SU-DHL-6 (cell line): ENCODE measurements around the gene SSC5D.

Source experiments
- H2AFZ ChIP-seq: fragments of 200-600 bp; sonication (generic); 2 replicates; pipeline ENCODE4 v1.6.1; 2014; ENCODE audit warnings: low read depth, mild to moderate bottlenecking, moderate library complexity, mixed read lengths, antibody characterized with exemption, low read length; ENCODE audit not compliant: severe bottlenecking
- H3F3A ChIP-seq: fragments of 200-600 bp; shearing (Covaris generic); 2 replicates; pipeline ENCODE4 v1.6.0; 2016; ENCODE audit warnings: antibody characterized with exemption, mild to moderate bottlenecking; ENCODE audit not compliant: insufficient read depth
- H3K27ac ChIP-seq: fragments of 200-600 bp; sonication (generic); 2 replicates; pipeline ENCODE4 v1.5.1; 2016; ENCODE audit warnings: low read depth, mild to moderate bottlenecking, low read length, moderate library complexity, mixed read lengths
- H3K27me3 ChIP-seq: fragments of 200-600 bp; sonication (generic), shearing (Covaris generic); 2 replicates; pipeline ENCODE4 v1.6.0; 2014; ENCODE audit warnings: mild to moderate bottlenecking, low read length
- H3K36me3 ChIP-seq: fragments of 200-600 bp; sonication (generic); 2 replicates; pipeline ENCODE4 v1.6.1; 2014; ENCODE audit warnings: mild to moderate bottlenecking, low read length, mixed read lengths
- H3K4me2 ChIP-seq: fragments of 300-600, 200-600 bp; shearing (Covaris generic), sonication (generic); 2 replicates; pipeline ENCODE4 v1.6.0; 2014; ENCODE audit warnings: low read length, low read depth, mild to moderate bottlenecking; ENCODE audit not compliant: poor library complexity, severe bottlenecking
- H3K4me3 ChIP-seq: fragments of 200-600 bp; sonication (generic); 2 replicates; pipeline ENCODE4 v1.5.1; 2014; ENCODE audit warnings: antibody characterized with exemption, low read length, mild to moderate bottlenecking, mixed read lengths; ENCODE audit not compliant: insufficient read depth, poor library complexity, severe bottlenecking
- H3K79me2 ChIP-seq: fragments of 200-600 bp; sonication (generic); 2 replicates; pipeline ENCODE4 v1.6.1; 2014; ENCODE audit warnings: mild to moderate bottlenecking, low read length, moderate library complexity; ENCODE audit not compliant: insufficient read depth
- H3K9ac ChIP-seq: fragments of 200-600 bp; sonication (generic); 2 replicates; pipeline ENCODE4 v1.7.0; 2014; ENCODE audit warnings: mild to moderate bottlenecking, low read length
- H3K9me2 ChIP-seq: fragments of 200-600 bp; sonication (generic); replicated peaks from 2 replicates; pipeline ENCODE4 v1.6.1; 2014; ENCODE audit warnings: low read length; ENCODE audit not compliant: insufficient read depth
- H3K9me3 ChIP-seq: fragments of 200-600 bp; sonication (generic); 2 replicates; pipeline ENCODE4 v1.6.1; 2014; ENCODE audit warnings: low read length, mixed read lengths; ENCODE audit not compliant: insufficient read depth
- H4K20me1 ChIP-seq: fragments of 200-600 bp; sonication (generic); 2 replicates; pipeline ENCODE4 v1.6.1; 2014; ENCODE audit warnings: low read depth, mild to moderate bottlenecking, antibody characterized with exemption, low read length, moderate library complexity, mixed read lengths
- EZH2phosphoT487 ChIP-seq: fragments of 200-600 bp; sonication (generic), shearing (Covaris generic); conservative IDR thresholded peaks from 2 replicates; pipeline ENCODE4 v1.6.1; 2018; ENCODE audit warnings: mild to moderate bottlenecking, antibody characterized with exemption, low read length, moderate library complexity, mixed read lengths
- TF ChIP-seq, protein P1 (sequence below): fragments of 200-600 bp; sonication (generic); IDR thresholded peaks from one replicate; pipeline ENCODE4 v1.5.1; 2017; ENCODE audit warnings: antibody characterized with exemption, mild to moderate bottlenecking, low read length, moderate library complexity; ENCODE audit not compliant: insufficient read depth, poor library complexity, severe bottlenecking

SSC5D gene

DNA sequence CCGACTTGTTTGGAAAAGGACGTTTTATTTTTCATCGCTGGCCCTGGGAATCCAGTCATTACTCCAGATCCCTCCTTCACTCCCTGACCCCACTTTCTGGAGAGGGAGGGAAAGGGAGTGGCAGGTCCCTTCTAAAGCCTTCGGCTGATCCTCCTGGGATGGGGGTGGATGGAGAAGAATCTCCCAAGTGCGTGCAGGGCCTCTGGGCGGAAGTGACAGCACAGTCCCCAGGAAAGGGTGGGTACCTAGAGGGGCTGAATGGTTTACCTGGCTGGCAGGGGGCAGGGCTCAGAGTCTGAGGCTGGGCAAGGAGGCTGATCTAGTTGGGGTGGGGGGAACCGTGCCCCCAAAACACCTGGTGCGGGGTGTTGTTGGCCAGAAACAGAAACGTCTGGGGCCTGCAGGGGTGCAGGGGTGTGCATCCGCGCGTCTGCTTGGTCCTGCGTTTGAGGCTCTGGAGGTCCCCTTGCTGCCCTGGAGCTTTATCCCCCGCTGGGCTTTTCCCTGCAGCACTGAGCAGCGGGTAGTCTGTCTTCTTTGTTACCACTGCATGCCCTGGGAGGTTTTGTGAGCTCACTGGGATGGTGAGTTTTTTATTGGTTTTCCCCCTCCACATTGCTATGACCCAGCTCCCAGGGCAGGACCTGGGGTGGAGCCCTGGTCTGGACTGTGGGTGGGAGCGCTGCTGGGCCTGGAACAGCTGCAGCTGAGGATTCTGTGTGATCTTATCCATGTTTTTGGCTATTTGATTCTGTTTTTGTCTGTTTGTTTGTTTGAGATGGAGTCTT, 14.8 kb upstream of the SSC5D start:
- Histone ChIP-seq H3K9me3 (no peaks in the 10 kb centered on the region), H3K27me3 (no peaks in the 10 kb centered on the region), H3K9me2 (no peaks in the 10 kb centered on the region), H2AFZ (no peak overlapping the region), H3K4me3 (no peak overlapping the region), H3K79me2 (peaks cover 6% of the 10 kb centered on the region; the same call in 1 of the 2 replicates), H4K20me1 (no peaks in the 10 kb centered on the region), H3K4me2 (no peak overlapping the region), H3K36me3 (no peaks in the 10 kb centered on the region), H3K27ac (no peak overlapping the region), H3K9ac (no peak overlapping the region), H3F3A (no peaks in the 10 kb centered on the region)
- TF ChIP-seq, protein P1, sequence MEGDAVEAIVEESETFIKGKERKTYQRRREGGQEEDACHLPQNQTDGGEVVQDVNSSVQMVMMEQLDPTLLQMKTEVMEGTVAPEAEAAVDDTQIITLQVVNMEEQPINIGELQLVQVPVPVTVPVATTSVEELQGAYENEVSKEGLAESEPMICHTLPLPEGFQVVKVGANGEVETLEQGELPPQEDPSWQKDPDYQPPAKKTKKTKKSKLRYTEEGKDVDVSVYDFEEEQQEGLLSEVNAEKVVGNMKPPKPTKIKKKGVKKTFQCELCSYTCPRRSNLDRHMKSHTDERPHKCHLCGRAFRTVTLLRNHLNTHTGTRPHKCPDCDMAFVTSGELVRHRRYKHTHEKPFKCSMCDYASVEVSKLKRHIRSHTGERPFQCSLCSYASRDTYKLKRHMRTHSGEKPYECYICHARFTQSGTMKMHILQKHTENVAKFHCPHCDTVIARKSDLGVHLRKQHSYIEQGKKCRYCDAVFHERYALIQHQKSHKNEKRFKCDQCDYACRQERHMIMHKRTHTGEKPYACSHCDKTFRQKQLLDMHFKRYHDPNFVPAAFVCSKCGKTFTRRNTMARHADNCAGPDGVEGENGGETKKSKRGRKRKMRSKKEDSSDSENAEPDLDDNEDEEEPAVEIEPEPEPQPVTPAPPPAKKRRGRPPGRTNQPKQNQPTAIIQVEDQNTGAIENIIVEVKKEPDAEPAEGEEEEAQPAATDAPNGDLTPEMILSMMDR = no peak
- no peak for TF ChIP-seq EZH2phosphoT487

DNA sequence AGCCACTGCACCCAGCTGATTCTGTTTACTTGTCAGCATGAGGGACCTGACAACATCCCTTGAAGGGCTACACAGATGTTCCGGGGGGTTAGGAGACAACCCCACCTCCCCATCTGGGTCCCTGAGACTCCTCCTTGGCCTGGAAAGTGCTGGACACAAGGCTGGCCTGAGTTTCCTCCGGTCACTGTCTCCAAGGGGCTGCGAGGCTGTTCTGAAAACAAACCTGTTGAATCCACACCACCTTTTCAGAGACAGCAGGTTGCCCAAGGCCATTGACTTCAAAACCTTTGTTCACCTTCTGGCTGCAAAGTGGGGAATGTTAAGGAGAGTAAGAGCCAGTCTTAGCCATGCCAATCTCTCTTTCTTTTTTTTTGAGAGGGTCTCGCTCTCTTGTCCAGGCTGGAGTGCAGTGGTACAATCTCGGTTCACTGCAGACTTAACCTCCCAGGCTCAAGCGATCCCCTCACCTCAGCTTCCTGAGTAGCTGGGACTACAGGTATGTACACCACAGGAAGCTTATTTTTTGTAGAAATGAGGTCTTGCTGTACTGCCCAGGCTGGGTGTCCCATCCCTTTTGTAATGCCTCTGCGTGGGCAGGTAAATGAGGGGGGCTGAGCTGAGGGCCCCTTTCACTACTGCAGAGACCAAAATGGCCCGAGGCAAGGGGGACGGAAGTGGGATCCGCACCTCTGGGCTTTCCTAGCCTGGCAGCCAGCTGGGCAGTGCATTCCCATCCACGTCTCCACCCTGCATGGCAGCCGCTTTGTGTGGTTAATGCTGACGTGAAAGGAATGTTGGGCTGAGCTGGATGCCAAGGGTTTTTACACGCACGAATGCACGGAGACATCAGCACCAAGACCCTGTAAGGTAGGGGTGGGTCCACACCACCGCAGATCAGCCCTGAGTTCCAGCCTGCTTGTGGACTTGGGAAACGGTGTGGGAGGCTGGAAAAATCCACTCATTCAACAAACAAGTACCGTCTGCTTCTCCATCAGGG, 13.7 kb upstream of the SSC5D start:
- Histone ChIP-seq H3F3A (no peaks in the 10 kb centered on the region), H2AFZ (no peak overlapping the region), H3K4me3 (no peak overlapping the region), H3K27me3 (no peaks in the 10 kb centered on the region), H3K9me2 (no peaks in the 10 kb centered on the region), H3K27ac (no peak overlapping the region), H4K20me1 (no peaks in the 10 kb centered on the region), H3K36me3 (no peaks in the 10 kb centered on the region), H3K79me2 (peaks cover 14% of the 10 kb centered on the region; the same call in 1 of the 2 replicates), H3K4me2 (no peak overlapping the region), H3K9ac (no peak overlapping the region), H3K9me3 (no peaks in the 10 kb centered on the region)
- TF ChIP-seq, protein P1 = no peak
- TF ChIP-seq EZH2phosphoT487 = no peak

DNA sequence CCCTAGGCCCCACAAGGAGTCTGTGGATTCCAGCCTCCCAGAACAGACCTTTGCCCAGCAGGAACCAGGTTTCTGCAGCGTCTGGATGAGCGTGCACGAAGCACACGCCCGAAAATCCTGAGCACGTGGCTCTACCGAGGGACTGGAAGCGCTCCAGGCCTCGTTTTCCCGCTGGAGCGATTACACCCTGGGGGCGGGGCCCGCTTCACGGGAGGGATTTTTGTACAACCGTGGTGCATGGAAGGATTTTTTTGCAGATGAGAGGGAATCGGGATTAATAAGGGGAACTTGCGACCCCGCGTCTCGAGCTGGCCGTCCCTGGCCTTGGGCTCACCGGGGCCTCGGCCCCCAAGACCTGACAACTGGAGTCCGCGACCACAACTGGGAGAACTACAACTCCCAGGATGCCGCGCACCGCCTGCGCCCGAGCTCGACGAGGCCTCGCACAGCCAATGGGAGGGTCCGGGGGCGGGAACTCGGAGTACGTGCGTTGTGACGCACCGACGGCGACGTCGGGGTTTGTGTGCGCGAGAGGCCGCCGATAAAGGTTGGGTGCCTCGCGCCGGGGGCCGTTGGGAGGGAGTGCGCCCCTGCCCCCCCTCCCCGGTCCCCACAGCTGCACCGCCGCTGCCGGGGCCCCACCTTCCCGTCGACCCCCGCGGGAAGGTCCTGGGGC, 12.0 kb upstream of the SSC5D start, which contains the start of gene ZNF628:
Gene ZNF628 (plus strand): TSS at position 518 of the 676 bp plus-strand sequence. CDS start 3,294 bp downstream, outside the sequence.
- TF ChIP-seq EZH2phosphoT487 = no peak
- TF ChIP-seq, protein P1 = no peak
- Histone ChIP-seq H3K36me3 (no peaks in the 10 kb centered on the region), H3K27me3 (no peaks in the 10 kb centered on the region), H3K9me2 (no peaks in the 10 kb centered on the region), H3K9me3 (no peaks in the 10 kb centered on the region), H3K4me2 (peak within 1 kb of the TSS; percentile 77), H3K4me3 (peak within 1 kb of the TSS; percentile 76), H2AFZ (peak within 1 kb of the TSS; percentile 90), H3K79me2 (peaks cover 14% of the 10 kb centered on the region; the same call in 1 of the 2 replicates), H4K20me1 (no peaks in the 10 kb centered on the region), H3K27ac (peak within 1 kb of the TSS; percentile 65), H3F3A (no peaks in the 10 kb centered on the region), H3K9ac (peak within 1 kb of the TSS; percentile 63)
